T-helper 1 cell treated with Interleukin-12 subunit alpha and Interleukin-12 subunit beta and Interleukin-4 antibody, amounts not matched to agents 30 μg/mL and 1 μg/mL, for 36 hours (primary cell): ENCODE results near the gene AHCYL2.
"Not testable (repeated sequence)": the region's sequence is repeated elsewhere in the genome, so short reads cannot be mapped to it uniquely, and the experiment has no call there.

Experiments used
- H3K27ac Mint-ChIP-seq: one replicate; pipeline ENCODE4 v1.8.0; 2021; ENCODE audit warnings: mild to moderate bottlenecking, mixed read lengths
- H3K27me3 Mint-ChIP-seq: one replicate; pipeline ENCODE4 v1.8.0; 2021; ENCODE audit warnings: low read depth, mixed read lengths
- H3K36me3 Mint-ChIP-seq: one replicate; pipeline ENCODE4 v1.8.0; 2021; ENCODE audit warnings: low read depth, mixed read lengths
- H3K4me1 Mint-ChIP-seq: one replicate; pipeline ENCODE4 v1.8.0; 2021; ENCODE audit warnings: low read depth, mixed read lengths
- H3K4me3 Mint-ChIP-seq: one replicate; pipeline ENCODE4 v1.8.0; 2021; ENCODE audit warnings: mild to moderate bottlenecking, moderate library complexity, mixed read lengths
- H3K9me3 Mint-ChIP-seq: one replicate; pipeline ENCODE4 v1.8.0; 2021; ENCODE audit warnings: mixed read lengths

AHCYL2 gene

GRCh38 chr7:129278688-129279087 is 53.9 kb downstream of the AHCYL2 start:
- Mint-ChIP-seq H3K36me3 (no peaks in the 10 kb centered on the region), H3K4me3 (no peak overlapping the region), H3K9me3 (no peaks in the 10 kb centered on the region), H3K4me1 (no peaks in the 10 kb centered on the region), H3K27ac (no peak overlapping the region), H3K27me3 (no peaks in the 10 kb centered on the region)

DNA sequence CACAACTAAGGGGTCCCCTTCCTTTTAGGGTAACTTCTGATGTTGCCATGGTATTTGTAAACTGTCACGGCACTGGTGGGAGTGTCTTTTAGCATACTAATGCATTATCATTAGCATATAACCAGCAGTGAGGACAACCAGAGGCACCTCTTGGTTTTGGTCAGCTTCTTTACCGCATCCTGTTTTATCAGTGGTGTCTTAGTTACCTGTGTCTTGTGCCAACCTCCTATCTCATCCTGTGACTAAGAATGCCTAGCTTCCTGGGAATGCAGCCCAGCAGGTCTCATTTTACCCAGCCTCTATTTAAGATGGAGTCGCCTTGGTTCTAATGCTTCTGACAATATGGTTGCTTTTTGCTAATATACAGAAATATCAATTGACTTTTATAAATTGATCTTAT is 54.9 kb downstream of the AHCYL2 start:
- Mint-ChIP-seq H3K9me3 (no peaks in the 10 kb centered on the region), H3K4me1 (no peaks in the 10 kb centered on the region), H3K4me3 (no peak overlapping the region), H3K36me3 (no peaks in the 10 kb centered on the region), H3K27me3 (no peaks in the 10 kb centered on the region), H3K27ac (no peak overlapping the region)

DNA sequence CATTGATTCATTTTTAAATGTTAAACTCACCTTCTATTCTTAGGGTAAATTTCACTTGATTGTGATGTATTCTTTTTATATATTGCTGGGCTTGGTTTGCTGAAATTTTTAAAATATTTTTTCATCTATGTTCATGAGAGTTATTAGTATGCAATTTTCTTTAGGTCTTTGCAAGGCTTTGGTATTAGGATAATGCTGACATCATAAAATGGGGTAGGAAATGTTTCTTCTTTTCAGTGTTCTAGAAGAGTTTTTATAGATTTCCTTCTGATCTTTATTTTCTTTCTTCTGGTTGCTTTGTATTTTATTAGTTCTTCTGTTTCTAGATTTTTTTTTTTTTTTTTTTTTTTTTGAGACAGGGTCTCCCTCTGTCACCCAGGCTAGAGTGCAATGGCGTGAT is 56.3 kb downstream of the AHCYL2 start:
- Mint-ChIP-seq H3K4me1 (no peaks in the 10 kb centered on the region), H3K9me3 (no peaks in the 10 kb centered on the region), H3K27me3 (no peaks in the 10 kb centered on the region), H3K4me3 (no peak overlapping the region), H3K27ac (no peak overlapping the region), H3K36me3 (no peaks in the 10 kb centered on the region)

- Mint-ChIP-seq H3K4me1 (no peaks in the 10 kb centered on the region), H3K4me3 (no peak overlapping the region), H3K36me3 (no peaks in the 10 kb centered on the region), H3K9me3 (no peaks in the 10 kb centered on the region), H3K27me3 (no peaks in the 10 kb centered on the region), H3K27ac (no peak overlapping the region)
Measured at GRCh38 chr7:129282865-129283264, 58.0 kb downstream of the AHCYL2 start.

- no peaks in the 10 kb centered on the region for H3K36me3 Mint-ChIP-seq
- no peaks in the 10 kb centered on the region for H3K4me1 Mint-ChIP-seq
- H3K27me3 Mint-ChIP-seq: no peaks in the 10 kb centered on the region
- H3K27ac Mint-ChIP-seq: no peak overlapping the region
- no peak overlapping the region for H3K4me3 Mint-ChIP-seq
- H3K9me3 Mint-ChIP-seq: no peaks in the 10 kb centered on the region
Measured at GRCh38 chr7:129283936-129284335, 59.1 kb downstream of the AHCYL2 start.

DNA sequence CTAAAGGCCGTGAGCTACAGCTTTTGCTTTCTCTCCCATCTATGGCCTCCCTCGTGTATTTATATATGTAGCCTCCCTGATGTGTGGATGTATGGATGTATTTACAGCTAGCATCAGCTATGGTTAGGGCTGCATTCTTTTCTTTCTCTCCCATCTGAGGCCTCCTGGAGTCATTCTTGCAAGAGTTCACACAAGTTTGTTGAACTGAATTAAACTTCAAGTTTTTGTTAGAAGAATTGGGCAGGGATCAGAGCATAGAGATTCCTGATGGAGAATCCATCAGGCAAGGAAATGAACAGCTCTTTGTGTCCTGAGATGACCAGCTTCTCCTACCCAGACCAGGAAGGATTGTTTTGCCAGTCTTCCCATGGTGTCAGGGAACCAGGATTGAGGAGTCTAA is 60.3 kb downstream of the AHCYL2 start:
- Mint-ChIP-seq H3K4me3 (no peak overlapping the region), H3K36me3 (no peaks in the 10 kb centered on the region), H3K27ac (no peak overlapping the region), H3K4me1 (no peaks in the 10 kb centered on the region), H3K9me3 (no peaks in the 10 kb centered on the region), H3K27me3 (no peaks in the 10 kb centered on the region)

- Mint-ChIP-seq H3K27me3 (peaks cover 6% of the 10 kb centered on the region), H3K27ac (no peak overlapping the region), H3K4me1 (no peaks in the 10 kb centered on the region), H3K4me3 (no peak overlapping the region), H3K36me3 (no peaks in the 10 kb centered on the region), H3K9me3 (no peaks in the 10 kb centered on the region)
Measured at GRCh38 chr7:129292861-129293260, 68.0 kb downstream of the AHCYL2 start.

- Mint-ChIP-seq H3K9me3 (no peaks in the 10 kb centered on the region), H3K4me1 (no peaks in the 10 kb centered on the region), H3K27ac (no peak overlapping the region)
Measured at GRCh38 chr7:129295015-129295423, 70.2 kb downstream of the AHCYL2 start.

GRCh38 chr7:129298268-129298893 is 73.6 kb downstream of the AHCYL2 start:
- Mint-ChIP-seq H3K36me3 (no peaks in the 10 kb centered on the region), H3K4me3 (no peak overlapping the region), H3K9me3 (peaks cover 6% of the 10 kb centered on the region), H3K4me1 (no peaks in the 10 kb centered on the region), H3K27ac (no peak overlapping the region), H3K27me3 (peaks cover 9% of the 10 kb centered on the region)

More at GRCh38 chr7:129295015-129295423, 70.2 kb downstream of the AHCYL2 start:
- Mint-ChIP-seq H3K27me3 (peaks cover 6% of the 10 kb centered on the region), H3K36me3 (no peaks in the 10 kb centered on the region), H3K4me3 (no peak overlapping the region)

GRCh38 chr7:129299889-129300288 is 75.1 kb downstream of the AHCYL2 start:
- Mint-ChIP-seq H3K4me3 (no peak overlapping the region), H3K9me3 (peaks cover 19% of the 10 kb centered on the region), H3K4me1 (no peaks in the 10 kb centered on the region), H3K27me3 (peaks cover 7% of the 10 kb centered on the region), H3K27ac (no peak overlapping the region), H3K36me3 (peaks cover 4% of the 10 kb centered on the region)

DNA sequence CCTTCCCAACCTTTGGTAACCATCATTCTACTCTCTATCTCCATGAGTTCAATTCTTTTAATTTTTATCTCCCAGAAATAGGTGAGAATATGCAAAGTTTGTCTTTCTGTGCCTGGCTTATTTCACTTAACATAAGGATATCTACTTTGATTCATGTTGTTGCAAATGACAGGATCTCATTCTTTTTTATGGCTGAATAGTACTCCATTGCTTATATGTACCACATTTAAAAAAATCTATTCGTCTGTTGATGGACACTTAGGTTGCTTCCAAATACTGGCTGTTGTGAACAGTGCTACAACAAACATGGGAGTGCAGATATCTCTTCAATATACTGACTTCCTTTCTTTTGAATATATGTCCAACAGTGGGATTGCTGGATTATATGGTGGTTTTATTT is 75.5 kb downstream of the AHCYL2 start:
- not testable (repeated sequence) for H3K4me1 Mint-ChIP-seq, H3K27me3 Mint-ChIP-seq, H3K27ac Mint-ChIP-seq, H3K4me3 Mint-ChIP-seq, H3K36me3 Mint-ChIP-seq
- H3K9me3 Mint-ChIP-seq: peaks cover 21% of the 10 kb centered on the region

DNA sequence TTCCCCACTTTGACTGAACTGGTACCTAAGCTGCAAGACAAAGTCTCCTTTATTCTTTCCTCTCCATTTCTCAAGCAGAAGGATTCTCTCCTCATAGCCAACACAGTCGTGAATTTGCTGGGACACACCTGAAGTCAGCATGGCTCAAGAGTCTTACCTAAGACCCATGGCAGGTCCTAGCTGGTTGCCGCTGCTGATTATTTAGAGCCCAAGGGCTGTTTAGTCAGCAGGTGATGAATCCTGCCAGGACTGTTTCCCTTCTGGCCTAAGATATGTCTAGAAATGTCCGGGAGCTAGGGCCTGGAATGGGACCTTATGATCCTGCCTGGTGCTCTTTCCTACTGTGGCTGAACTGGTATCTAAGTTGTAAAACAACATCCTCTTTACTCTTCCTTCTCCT is 82.8 kb downstream of the AHCYL2 start:
- Mint-ChIP-seq H3K4me1 (no peaks in the 10 kb centered on the region), H3K27me3 (no peaks in the 10 kb centered on the region), H3K4me3 (no peak overlapping the region), H3K27ac (no peak overlapping the region), H3K36me3 (peaks cover 6% of the 10 kb centered on the region), H3K9me3 (peaks cover 26% of the 10 kb centered on the region)

GRCh38 chr7:129308047-129308446 is 83.2 kb downstream of the AHCYL2 start:
- Mint-ChIP-seq H3K27me3 (no peaks in the 10 kb centered on the region), H3K4me1 (no peaks in the 10 kb centered on the region), H3K9me3 (peaks cover 25% of the 10 kb centered on the region), H3K27ac (no peak overlapping the region), H3K4me3 (no peak overlapping the region), H3K36me3 (peaks cover 6% of the 10 kb centered on the region)

DNA sequence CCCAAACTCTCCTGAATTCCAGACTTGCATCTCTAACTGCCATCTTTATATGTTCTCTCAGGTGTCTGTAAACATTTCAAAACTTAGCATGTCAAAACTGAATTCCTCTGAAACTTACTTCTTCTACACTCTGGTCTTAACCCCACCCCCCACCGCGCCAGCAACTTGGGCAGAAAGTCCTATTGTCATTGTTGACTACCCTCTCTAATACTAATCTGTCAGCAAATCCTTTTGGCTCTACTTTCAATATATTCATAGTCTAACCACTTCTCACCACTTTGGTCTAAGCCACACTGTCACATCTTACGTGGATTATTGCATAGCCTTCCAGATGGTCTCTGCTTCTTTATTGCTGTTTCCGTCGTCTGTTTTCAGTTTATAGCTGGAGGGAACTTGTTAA is 86.6 kb downstream of the AHCYL2 start:
- Mint-ChIP-seq H3K4me1 (no peaks in the 10 kb centered on the region), H3K27ac (no peak overlapping the region), H3K4me3 (no peak overlapping the region), H3K36me3 (no peaks in the 10 kb centered on the region), H3K9me3 (no peaks in the 10 kb centered on the region), H3K27me3 (no peaks in the 10 kb centered on the region)

- Mint-ChIP-seq H3K27me3 (no peaks in the 10 kb centered on the region), H3K9me3 (no peaks in the 10 kb centered on the region), H3K36me3 (no peaks in the 10 kb centered on the region), H3K27ac (no peak overlapping the region), H3K4me1 (no peaks in the 10 kb centered on the region), H3K4me3 (no peak overlapping the region)
Measured at GRCh38 chr7:129313282-129313681, 88.5 kb downstream of the AHCYL2 start.

DNA sequence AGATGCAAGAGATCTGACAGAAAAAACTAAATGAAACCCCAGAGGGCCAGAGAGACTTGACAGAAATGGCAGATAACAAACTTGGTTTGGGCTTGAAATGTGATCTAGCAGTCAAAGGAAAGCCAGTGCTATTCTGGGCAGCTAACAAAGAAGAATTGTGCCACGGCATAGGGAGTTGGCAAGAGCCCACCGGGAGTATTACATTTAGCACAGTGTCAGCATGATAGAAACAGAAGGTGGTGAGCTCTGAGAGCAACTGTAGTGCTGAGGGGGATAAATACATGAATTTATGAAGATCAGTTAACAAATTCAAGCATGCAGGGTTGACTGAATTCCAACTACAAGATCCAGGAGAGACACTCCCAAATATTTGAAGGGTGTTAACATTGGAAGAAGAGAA is 91.1 kb downstream of the AHCYL2 start:
- no peaks in the 10 kb centered on the region for H3K27me3 Mint-ChIP-seq
- H3K36me3 Mint-ChIP-seq: no peaks in the 10 kb centered on the region
- H3K4me3 Mint-ChIP-seq: no peak overlapping the region
- H3K4me1 Mint-ChIP-seq: no peaks in the 10 kb centered on the region
- H3K9me3 Mint-ChIP-seq: no peaks in the 10 kb centered on the region
- no peak overlapping the region for H3K27ac Mint-ChIP-seq
